ENCODE data around the gene NTM. TPM values are rescaled to one million over a fixed set of nuclear protein-coding genes. Genes with fewer than 3 reads are reported as not detected.

Gene NTM
- total RNA-seq, 1 experiment from 2014 or later = not detected

- intact Hi-C loops (cut with micrococcal nuclease) = no loop called here
- H2AFZ ChIP-seq (ENCODE audit: low read depth, low read length, poor library complexity, severe bottlenecking) = no peak overlapping the region
- ChIA-PET POLR2A (no interaction called here), CTCF (no interaction called here), RAD21 (ENCODE audit: low non-redundant PET in 1 of 2, low total read pairs in 2 of 2, uncharacterized antibody in 2 of 2, unreplicated experiment in 2 of 2) (no interaction called here)
- H3K4me2 ChIP-seq (ENCODE audit: low read length) = no peak overlapping the region
- no peaks in the 10 kb centered on the region for H3K79me2 ChIP-seq (ENCODE audit: insufficient read depth, low read length)
- BruUV-seq (replicated peaks) = no TSS peak
- H3K27ac ChIP-seq (ENCODE audit: low read depth, low read length) = no peak overlapping the region
- ATAC-seq = no peak
- H3K36me3 ChIP-seq (ENCODE audit: control insufficient read depth in 1 of 2, insufficient read depth in 2 of 2, low read length in 2 of 2) = no peaks in the 10 kb centered on the region
- no peak overlapping the region for H3K9ac ChIP-seq (ENCODE audit: low read length)
- H3K9me3 ChIP-seq (ENCODE audit: control insufficient read depth in 1 of 2, insufficient read depth in 1 of 2, low read depth in 1 of 2, low read length in 2 of 2) = peaks cover 0 to 9% of the 10 kb centered on the region in 2 experiments; a peak in 2 of 4 replicates
- TF ChIP-seq EZH2 (IDR thresholded peaks at IDR 0.05) = no peak
- no peak for TF ChIP-seq POLR2AphosphoS5 (IDR thresholded peaks at IDR 0.05; ENCODE audit: low read depth, low read length)
- TF ChIP-seq POLR2A (IDR thresholded peaks at IDR 0.05; ENCODE audit: borderline replicate concordance, extremely low read depth, insufficient read depth, insufficient read length) = no peak
- no peak for TF ChIP-seq EGR1 (IDR thresholded peaks at IDR 0.05; ENCODE audit: low read depth)
- TF ChIP-seq YY1 (IDR thresholded peaks at IDR 0.05; ENCODE audit: extremely low read depth, insufficient replicate concordance, low read depth, low read length) = no peak
- no peak for TF ChIP-seq JUND (IDR thresholded peaks at IDR 0.05)
- no peak for TF ChIP-seq SP1 (IDR thresholded peaks at IDR 0.05; ENCODE audit: low read depth)
- TF ChIP-seq ELF1 (IDR thresholded peaks at IDR 0.05; ENCODE audit: borderline replicate concordance, low read depth) = no peak
- no peak for TF ChIP-seq RAD21 (IDR thresholded peaks at IDR 0.05; ENCODE audit: low read depth)
- TF ChIP-seq CTCF (IDR thresholded peaks at IDR 0.05 in 2 of 3, conservative IDR thresholded peaks at IDR 0.05 in 1 of 3; ENCODE audit: borderline replicate concordance in 1 of 3, insufficient read depth in 1 of 3, low read depth in 2 of 3, low read length in 2 of 3) = no peak
- no peak for TF ChIP-seq ZFX (IDR thresholded peaks at IDR 0.05)
- TF ChIP-seq TCF7L2 (IDR thresholded peaks at IDR 0.05; ENCODE audit: borderline replicate concordance, extremely low read depth, insufficient read depth, insufficient read length) = no peak
- no peak for TF ChIP-seq EZH2phosphoT487 (IDR thresholded peaks at IDR 0.05; ENCODE audit: borderline replicate concordance)
- TF ChIP-seq REST (IDR thresholded peaks at IDR 0.05; ENCODE audit: low read depth) = no peak
- no peak for TF ChIP-seq CEBPB (IDR thresholded peaks at IDR 0.05; ENCODE audit: low read depth)
- TF ChIP-seq ATF3 (IDR thresholded peaks at IDR 0.05) = no peak
- H4K20me1 ChIP-seq (ENCODE audit: insufficient read depth) = no peaks in the 10 kb centered on the region
- no peaks in the 10 kb centered on the region for H3K9me2 ChIP-seq (ENCODE audit: insufficient read depth)
- no peaks in the 10 kb centered on the region for H3K4me1 ChIP-seq (ENCODE audit: control insufficient read depth in 1 of 2, insufficient read depth in 2 of 2, low read length in 2 of 2)
- H3K4me3 ChIP-seq (replicated peaks in 1 of 2; ENCODE audit: low read depth in 1 of 2, low read length in 2 of 2) = no peak overlapping the region
- no peak for DNase-seq (ENCODE audit: low read depth, low spot score)
- no peaks in the 10 kb centered on the region for H3K27me3 ChIP-seq (ENCODE audit: insufficient read depth, low read length)
Measured at GRCh38 chr11:131530407-131530806, 160.0 kb downstream of the NTM start.

Measured in HCT116 (cell line).